ENCODE measurements around the gene STARD7.

Gene STARD7

DNA sequence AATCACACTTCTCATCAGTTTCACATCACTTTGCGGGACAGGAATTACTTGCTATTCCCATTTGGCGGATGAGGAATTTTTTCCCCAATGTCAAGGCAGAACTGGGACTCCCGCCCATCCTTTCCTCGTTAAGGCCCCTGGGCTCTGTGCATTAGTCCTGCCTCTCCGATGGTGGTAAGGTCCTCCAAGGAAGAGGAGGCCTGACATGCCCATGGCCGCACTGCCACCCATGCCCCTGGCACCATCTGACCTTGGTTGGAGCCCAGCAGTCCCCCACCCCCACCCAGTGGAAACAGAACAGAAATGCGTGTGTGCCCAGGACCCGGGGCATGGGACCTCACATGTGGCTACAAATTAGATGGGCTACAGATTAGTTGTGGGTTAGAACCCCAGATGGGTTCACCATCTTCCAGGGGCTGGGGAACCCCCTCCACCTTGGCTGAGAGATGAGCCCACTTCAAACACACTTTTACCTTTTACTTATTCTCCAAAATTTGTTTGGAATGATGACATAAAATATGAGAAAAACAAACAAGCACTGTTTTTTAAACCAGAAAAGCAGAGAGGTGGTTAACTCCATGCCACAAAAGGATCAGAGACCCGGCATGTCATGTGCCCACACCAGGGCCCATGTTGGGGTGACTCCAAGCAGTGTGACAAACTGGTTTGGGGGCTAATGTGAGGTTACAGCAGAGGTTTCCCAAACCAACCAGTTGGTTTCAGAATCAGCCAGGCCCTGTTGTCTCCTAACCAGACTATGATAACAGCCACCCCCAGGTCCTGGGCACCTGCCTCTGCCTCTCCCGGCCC lies 52.4 kb downstream of the STARD7 start:
- Histone ChIP-seq H3K36me3 (no peaks in the 10 kb centered on the region), H3K27me3 (no peaks in the 10 kb centered on the region), H3K9me3 (no peaks in the 10 kb centered on the region), H3K4me3 (ENCODE audit: low read depth, low read length) (no peak overlapping the region), H3K4me1 (no peaks in the 10 kb centered on the region)
- no peak for DNase-seq
- TF ChIP-seq, protein P1, sequence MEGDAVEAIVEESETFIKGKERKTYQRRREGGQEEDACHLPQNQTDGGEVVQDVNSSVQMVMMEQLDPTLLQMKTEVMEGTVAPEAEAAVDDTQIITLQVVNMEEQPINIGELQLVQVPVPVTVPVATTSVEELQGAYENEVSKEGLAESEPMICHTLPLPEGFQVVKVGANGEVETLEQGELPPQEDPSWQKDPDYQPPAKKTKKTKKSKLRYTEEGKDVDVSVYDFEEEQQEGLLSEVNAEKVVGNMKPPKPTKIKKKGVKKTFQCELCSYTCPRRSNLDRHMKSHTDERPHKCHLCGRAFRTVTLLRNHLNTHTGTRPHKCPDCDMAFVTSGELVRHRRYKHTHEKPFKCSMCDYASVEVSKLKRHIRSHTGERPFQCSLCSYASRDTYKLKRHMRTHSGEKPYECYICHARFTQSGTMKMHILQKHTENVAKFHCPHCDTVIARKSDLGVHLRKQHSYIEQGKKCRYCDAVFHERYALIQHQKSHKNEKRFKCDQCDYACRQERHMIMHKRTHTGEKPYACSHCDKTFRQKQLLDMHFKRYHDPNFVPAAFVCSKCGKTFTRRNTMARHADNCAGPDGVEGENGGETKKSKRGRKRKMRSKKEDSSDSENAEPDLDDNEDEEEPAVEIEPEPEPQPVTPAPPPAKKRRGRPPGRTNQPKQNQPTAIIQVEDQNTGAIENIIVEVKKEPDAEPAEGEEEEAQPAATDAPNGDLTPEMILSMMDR (IDR thresholded peaks at IDR 0.05; ENCODE audit: low read depth, low read length), result no peak

GRCh38 chr2:96154506-96155380 lies 53.9 kb downstream of the STARD7 start:
- Histone ChIP-seq H3K27me3 (no peaks in the 10 kb centered on the region), H3K4me3 (ENCODE audit: low read depth, low read length) (no peak overlapping the region), H3K4me1 (no peaks in the 10 kb centered on the region), H3K36me3 (no peaks in the 10 kb centered on the region), H3K9me3 (no peaks in the 10 kb centered on the region)
- TF ChIP-seq, protein P1 (IDR thresholded peaks at IDR 0.05; ENCODE audit: low read depth, low read length), result no peak
- no peak for DNase-seq

- Histone ChIP-seq H3K4me1 (peaks cover 1% of the 10 kb centered on the region; the same call in 1 of the 2 replicates), H3K9me3 (no peaks in the 10 kb centered on the region), H3K27me3 (no peaks in the 10 kb centered on the region), H3K4me3 (ENCODE audit: low read depth, low read length) (no peak overlapping the region), H3K36me3 (no peaks in the 10 kb centered on the region)
- no peak for DNase-seq
- TF ChIP-seq, protein P1 (IDR thresholded peaks at IDR 0.05; ENCODE audit: low read depth, low read length), result no peak
Observed at GRCh38 chr2:96153991-96154431, 54.6 kb downstream of the STARD7 start.

DNA sequence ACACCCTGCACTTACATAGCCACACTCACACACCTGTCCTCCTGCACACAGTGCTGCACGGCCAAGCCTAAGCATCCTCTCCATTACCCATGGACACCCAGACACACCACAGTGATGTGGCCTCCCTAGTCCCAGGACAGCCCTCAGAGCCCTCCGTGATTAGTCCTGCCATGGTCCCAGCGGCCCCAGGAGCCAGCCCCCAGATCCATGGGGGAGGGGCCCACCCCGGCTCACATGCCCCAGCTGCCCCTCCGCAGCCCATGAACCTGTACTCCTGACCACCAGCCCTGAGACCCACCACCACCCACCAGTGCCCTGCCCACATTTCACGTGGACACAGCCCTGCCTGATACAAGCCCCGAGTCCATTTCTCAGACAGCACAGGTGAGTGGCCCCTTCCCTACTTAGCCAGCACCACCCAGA lies 55.3 kb downstream of the STARD7 start:
- no peaks in the 10 kb centered on the region for H3K9me3 ChIP-seq
- H3K36me3 ChIP-seq, result no peaks in the 10 kb centered on the region
- peaks cover 5% of the 10 kb centered on the region; the same call in 1 of the 2 replicates for H3K4me1 ChIP-seq
- no peak for DNase-seq
- TF ChIP-seq, protein P1 (IDR thresholded peaks at IDR 0.05; ENCODE audit: low read depth, low read length), result no peak
- no peak overlapping the region for H3K4me3 ChIP-seq (ENCODE audit: low read depth, low read length)
- H3K27me3 ChIP-seq, result no peaks in the 10 kb centered on the region

- TF ChIP-seq, protein P1 (IDR thresholded peaks at IDR 0.05; ENCODE audit: low read depth, low read length), result no peak
- Histone ChIP-seq H3K4me3 (ENCODE audit: low read depth, low read length) (no peak overlapping the region), H3K9me3 (no peaks in the 10 kb centered on the region), H3K36me3 (no peaks in the 10 kb centered on the region), H3K4me1 (peaks cover 11% of the 10 kb centered on the region), H3K27me3 (no peaks in the 10 kb centered on the region)
- no peak for DNase-seq
Observed at GRCh38 chr2:96152304-96153161, 56.1 kb downstream of the STARD7 start.
